Measurements from ENCODE around the gene MCC.

The MCC gene

DNA sequence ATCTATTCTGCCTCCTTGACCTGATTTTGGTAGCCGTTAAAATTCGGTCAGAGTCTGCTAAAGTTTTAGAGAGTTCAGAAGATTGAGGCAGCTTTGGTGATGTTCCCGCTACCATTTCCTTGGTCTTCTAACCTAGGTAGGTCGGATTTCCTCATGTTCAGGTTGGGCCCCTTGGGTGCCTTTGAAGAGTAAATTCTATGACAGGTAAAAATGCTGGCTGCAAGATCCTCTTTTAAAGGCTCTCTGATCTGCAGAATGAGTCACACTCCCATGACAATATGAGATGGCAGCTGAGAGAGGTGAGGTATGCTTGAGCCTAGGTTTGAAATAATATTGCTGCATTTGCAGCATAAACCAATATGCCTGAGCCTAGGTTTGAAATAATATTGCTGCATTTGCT, 252.4 kb downstream of the MCC start:
- Mint-ChIP-seq H3K9me3 (no peaks in the 10 kb centered on the region), H3K27me3 (ENCODE audit: low read depth, poor library complexity) (no peaks in the 10 kb centered on the region), H3K4me1 (peaks cover 79% of the 10 kb centered on the region), H3K27ac (no peak overlapping the region), H3K36me3 (ENCODE audit: low read depth) (no peaks in the 10 kb centered on the region), H3K4me3 (no peak overlapping the region)
- no peak for DNase-seq
- TF ChIP-seq, protein P1, sequence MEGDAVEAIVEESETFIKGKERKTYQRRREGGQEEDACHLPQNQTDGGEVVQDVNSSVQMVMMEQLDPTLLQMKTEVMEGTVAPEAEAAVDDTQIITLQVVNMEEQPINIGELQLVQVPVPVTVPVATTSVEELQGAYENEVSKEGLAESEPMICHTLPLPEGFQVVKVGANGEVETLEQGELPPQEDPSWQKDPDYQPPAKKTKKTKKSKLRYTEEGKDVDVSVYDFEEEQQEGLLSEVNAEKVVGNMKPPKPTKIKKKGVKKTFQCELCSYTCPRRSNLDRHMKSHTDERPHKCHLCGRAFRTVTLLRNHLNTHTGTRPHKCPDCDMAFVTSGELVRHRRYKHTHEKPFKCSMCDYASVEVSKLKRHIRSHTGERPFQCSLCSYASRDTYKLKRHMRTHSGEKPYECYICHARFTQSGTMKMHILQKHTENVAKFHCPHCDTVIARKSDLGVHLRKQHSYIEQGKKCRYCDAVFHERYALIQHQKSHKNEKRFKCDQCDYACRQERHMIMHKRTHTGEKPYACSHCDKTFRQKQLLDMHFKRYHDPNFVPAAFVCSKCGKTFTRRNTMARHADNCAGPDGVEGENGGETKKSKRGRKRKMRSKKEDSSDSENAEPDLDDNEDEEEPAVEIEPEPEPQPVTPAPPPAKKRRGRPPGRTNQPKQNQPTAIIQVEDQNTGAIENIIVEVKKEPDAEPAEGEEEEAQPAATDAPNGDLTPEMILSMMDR (IDR thresholded peaks at IDR 0.05), result no peak

DNA sequence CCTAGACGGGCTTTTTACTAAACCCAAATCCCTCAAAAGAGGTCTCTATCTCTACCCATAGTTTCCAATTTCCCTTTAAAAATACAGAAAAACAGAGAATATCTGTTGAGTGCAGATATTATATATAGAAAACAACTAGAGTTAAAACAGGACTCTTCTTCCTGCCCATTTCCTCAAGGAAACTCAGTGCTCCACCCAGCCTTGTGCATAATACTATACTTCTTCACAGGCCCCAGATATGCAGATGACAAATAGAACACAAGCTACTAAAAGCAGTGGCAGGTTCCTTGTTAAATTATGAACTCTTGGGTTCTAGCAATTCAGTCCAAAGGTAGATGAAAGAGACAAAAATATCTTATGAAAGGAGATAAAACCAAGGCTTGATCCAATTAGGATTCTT, 253.7 kb downstream of the MCC start:
- H3K27me3 Mint-ChIP-seq (ENCODE audit: low read depth, poor library complexity), result no peaks in the 10 kb centered on the region
- no peak for DNase-seq
- H3K27ac Mint-ChIP-seq, result no peak overlapping the region
- no peaks in the 10 kb centered on the region for H3K36me3 Mint-ChIP-seq (ENCODE audit: low read depth)
- TF ChIP-seq, protein P1 (IDR thresholded peaks at IDR 0.05), result no peak
- no peaks in the 10 kb centered on the region for H3K9me3 Mint-ChIP-seq
- H3K4me3 Mint-ChIP-seq, result no peak overlapping the region
- H3K4me1 Mint-ChIP-seq, result peaks cover 82% of the 10 kb centered on the region

DNA sequence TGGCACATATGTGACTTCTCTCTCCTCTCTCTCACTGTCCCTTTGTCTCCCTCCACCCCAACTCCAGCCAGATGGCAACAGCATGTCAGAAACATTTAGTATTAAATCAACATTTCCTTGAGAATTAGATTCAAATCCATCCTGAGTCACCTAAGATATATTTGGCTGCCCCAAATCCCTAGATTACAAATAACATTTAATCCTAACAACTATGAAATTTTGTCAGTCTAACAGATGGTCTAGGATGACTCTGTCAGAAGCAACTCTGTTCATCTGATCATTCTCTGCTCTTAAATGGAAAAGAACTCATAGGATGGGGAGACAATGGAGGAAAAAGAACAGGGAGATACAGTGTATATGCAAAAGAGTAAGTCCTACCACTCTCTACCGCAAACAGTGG, 254.6 kb downstream of the MCC start:
- no peaks in the 10 kb centered on the region for H3K36me3 Mint-ChIP-seq (ENCODE audit: low read depth)
- no peak overlapping the region for H3K4me3 Mint-ChIP-seq
- H3K27ac Mint-ChIP-seq, result no peak overlapping the region
- peaks cover 77% of the 10 kb centered on the region for H3K4me1 Mint-ChIP-seq
- DNase-seq, result no peak
- H3K9me3 Mint-ChIP-seq, result no peaks in the 10 kb centered on the region
- no peaks in the 10 kb centered on the region for H3K27me3 Mint-ChIP-seq (ENCODE audit: low read depth, poor library complexity)
- TF ChIP-seq, protein P1 (IDR thresholded peaks at IDR 0.05), result no peak

DNA sequence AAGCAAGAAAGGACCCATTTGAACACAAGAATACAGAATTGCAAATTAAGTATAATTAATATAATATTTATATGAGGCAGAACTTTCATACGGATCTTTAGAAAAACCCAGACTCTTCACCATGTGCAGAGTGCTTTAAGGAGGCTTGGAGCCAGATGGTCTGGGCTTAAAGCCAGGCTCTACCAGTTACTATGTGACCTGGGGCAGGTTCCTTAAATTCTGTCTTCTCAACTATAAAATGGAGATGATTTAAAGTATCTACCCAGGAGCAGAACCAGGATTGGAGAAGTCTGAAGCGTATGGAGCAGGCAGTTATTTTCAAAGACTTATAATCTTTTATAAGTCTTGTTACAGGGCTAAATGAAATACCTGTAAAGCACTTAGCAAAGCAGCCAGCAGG, 255.6 kb downstream of the MCC start:
- H3K4me3 Mint-ChIP-seq, result no peak overlapping the region
- H3K27ac Mint-ChIP-seq, result no peak overlapping the region
- H3K4me1 Mint-ChIP-seq, result peaks cover 72% of the 10 kb centered on the region
- no peak for DNase-seq
- no peaks in the 10 kb centered on the region for H3K9me3 Mint-ChIP-seq
- TF ChIP-seq, protein P1 (IDR thresholded peaks at IDR 0.05), result no peak
- H3K36me3 Mint-ChIP-seq (ENCODE audit: low read depth), result no peaks in the 10 kb centered on the region
- no peaks in the 10 kb centered on the region for H3K27me3 Mint-ChIP-seq (ENCODE audit: low read depth, poor library complexity)

DNA sequence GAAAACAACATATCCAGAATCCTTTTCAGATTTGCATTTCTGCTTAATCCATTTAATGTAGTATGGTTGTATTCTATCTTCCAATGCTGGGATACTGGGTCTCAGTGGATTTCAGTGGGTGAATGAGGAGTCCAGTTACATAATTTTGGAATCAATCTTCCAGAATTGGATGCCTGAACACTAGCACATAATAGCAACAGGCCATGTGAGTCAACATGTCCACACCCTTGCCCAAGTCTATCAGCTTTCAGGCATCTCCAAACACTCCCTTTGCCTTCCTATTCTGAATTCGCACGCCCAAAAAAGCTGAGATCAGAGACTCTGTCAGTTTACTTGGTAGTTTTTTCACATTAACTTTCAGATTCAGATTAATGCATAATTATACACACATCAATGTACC, 256.0 kb downstream of the MCC start:
- Mint-ChIP-seq H3K9me3 (no peaks in the 10 kb centered on the region), H3K27ac (no peak overlapping the region), H3K36me3 (ENCODE audit: low read depth) (no peaks in the 10 kb centered on the region), H3K27me3 (ENCODE audit: low read depth, poor library complexity) (no peaks in the 10 kb centered on the region), H3K4me3 (no peak overlapping the region), H3K4me1 (peaks cover 67% of the 10 kb centered on the region)
- no peak for DNase-seq
- TF ChIP-seq, protein P1 (IDR thresholded peaks at IDR 0.05), result no peak

DNA sequence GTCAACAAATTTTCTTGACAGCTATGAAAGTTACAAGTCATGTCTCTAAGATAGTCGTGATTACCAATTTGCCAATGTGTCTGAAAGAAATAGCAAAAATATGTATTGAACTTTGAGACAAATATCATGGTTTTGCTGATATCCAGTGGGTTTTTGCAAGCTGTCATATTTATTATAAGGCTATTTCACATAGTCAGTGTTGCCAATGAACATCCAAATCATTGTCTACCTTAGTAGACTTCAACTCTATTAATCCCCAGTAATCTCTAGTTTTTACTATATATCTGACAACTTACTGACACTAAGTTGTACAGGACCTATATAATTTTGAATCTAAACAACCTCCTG, 256.6 kb downstream of the MCC start:
- peak overlapping the region; percentile 8 for H3K27ac Mint-ChIP-seq
- H3K4me3 Mint-ChIP-seq, result no peak overlapping the region
- TF ChIP-seq, protein P1 (IDR thresholded peaks at IDR 0.05), result no peak
- no peaks in the 10 kb centered on the region for H3K27me3 Mint-ChIP-seq (ENCODE audit: low read depth, poor library complexity)
- H3K9me3 Mint-ChIP-seq, result no peaks in the 10 kb centered on the region
- H3K4me1 Mint-ChIP-seq, result peaks cover 62% of the 10 kb centered on the region
- H3K36me3 Mint-ChIP-seq (ENCODE audit: low read depth), result no peaks in the 10 kb centered on the region
- DNase-seq, result no peak
